ENCODE results near the gene SLC17A9. TPM values are rescaled to one million over a fixed set of nuclear protein-coding genes. Genes with fewer than 3 reads are reported as not detected.

SLC17A9 gene
- total RNA-seq, 2 experiments from 2014 or later = 4.7 to 5.8 TPM

DNA sequence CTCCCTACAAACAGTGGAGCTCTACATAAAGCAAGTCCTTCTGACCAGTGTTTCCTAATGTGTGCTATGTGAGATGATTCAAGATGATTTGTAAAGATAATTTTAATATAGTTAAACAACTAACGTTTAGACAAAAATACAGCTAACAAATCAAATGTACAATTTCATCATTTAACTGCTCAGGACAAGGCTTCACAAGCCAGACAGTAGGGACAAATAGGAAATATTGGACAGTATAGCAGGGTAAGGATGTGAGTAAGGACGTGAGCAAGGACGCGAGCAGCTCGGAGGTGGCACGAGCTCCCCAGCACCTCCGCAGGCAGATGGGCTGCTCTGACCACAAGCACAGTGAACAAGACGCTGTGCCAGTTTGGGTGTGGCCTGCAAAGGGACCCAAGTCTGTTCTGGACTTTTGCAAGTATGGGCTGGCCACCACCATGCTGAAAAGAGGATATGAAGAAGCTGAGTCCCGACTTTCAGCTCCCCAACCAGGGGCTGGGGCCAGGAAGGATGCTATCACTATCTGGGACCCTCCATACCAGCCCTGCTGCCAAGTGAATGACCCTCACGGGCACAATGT, 40.7 kb upstream of the SLC17A9 start:
- Mint-ChIP-seq H3K27me3 (no peaks in the 10 kb centered on the region), H3K4me3 (no peak overlapping the region), H3K36me3 (ENCODE audit: low read depth) (peaks cover 64% of the 10 kb centered on the region), H3K27ac (no peak overlapping the region), H3K9me3 (no peaks in the 10 kb centered on the region), H3K4me1 (peaks cover 38% of the 10 kb centered on the region)
- ChIA-PET POLR2A (interaction anchor here (0.8 to 11.2 kb wide), 3 partner anchors 9 to 23 kb away, joined by 3 to 64 read pairs (median 3); partner anchors contain the start of gene DIDO1), CTCF (interaction anchor here (6.4 kb wide), 1 partner anchor 10 kb away, joined by 54 read pairs; no protein-coding TSS in a partner anchor)
- no peak for DNase-seq

DNA sequence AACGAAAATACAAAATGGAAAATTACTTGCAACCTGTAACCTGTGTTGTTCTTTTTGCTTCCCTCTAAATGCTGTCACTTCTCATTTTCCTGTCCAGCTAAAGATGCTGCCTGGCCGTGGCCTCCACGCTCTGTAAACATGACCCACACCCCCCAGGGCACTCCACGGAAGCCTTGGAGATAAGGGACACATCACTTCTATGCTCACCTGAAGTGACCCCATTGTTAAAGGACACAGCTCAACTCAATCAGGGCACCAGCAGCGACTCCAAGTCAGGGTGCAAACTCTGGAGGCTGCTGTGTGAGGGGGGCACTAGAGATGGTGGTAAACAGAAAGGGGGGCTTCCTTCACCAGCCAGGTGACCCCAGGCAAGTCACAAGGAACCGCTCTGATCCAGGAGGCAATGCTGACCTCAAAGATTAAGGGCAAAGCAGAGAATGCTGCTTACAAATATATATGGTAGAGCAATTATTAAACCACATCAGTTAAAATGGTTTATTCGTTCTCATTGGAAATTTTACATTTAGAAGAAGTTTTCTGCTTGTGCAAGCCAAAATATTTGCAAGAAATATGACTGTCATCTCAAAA, 39.4 kb upstream of the SLC17A9 start:
- Mint-ChIP-seq H3K27me3 (no peaks in the 10 kb centered on the region), H3K36me3 (ENCODE audit: low read depth) (peaks cover 55% of the 10 kb centered on the region), H3K27ac (no peak overlapping the region), H3K4me3 (no peak overlapping the region), H3K9me3 (no peaks in the 10 kb centered on the region), H3K4me1 (peaks cover 49% of the 10 kb centered on the region)
- POLR2A ChIA-PET = interaction anchor here (9.6 to 11.2 kb wide), 2 partner anchors 12 to 13 kb away, joined by 64 to 88 read pairs; partner anchors contain the start of gene DIDO1
- CTCF ChIA-PET = interaction anchor here (0.7 to 6.4 kb wide), 2 partner anchors 12 to 569 kb away, joined by 3 to 54 read pairs; no protein-coding TSS in a partner anchor
- DNase-seq = no peak

DNA sequence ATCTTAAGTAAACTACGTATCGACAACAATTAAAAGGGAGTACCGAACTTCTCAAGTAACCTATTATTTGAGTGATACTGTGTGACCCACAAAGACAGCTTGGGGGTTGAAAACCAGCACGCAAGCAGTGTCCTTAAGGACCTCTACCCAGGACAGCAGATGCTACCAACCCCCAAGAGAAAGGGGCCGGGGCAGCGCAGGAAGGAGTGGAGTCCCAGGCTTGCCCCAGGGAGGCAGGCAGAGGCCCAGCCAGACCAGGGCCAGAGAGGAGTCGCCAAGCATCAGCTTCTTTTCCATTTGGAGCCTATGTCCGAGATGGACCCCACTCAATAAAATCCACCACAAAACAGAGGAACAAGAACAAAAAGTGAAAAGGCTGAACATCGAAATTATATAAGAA, 38.1 kb upstream of the SLC17A9 start:
- Mint-ChIP-seq H3K27me3 (no peaks in the 10 kb centered on the region), H3K4me3 (no peak overlapping the region), H3K4me1 (peaks cover 60% of the 10 kb centered on the region), H3K9me3 (no peaks in the 10 kb centered on the region), H3K36me3 (ENCODE audit: low read depth) (peaks cover 46% of the 10 kb centered on the region), H3K27ac (no peak overlapping the region)
- ChIA-PET CTCF (interaction anchor here (0.8 to 6.4 kb wide), 3 partner anchors 13 to 58 kb away, joined by 3 to 54 read pairs (median 4); partner anchors contain the start of gene GID8), POLR2A (interaction anchor here (1.1 to 11.2 kb wide), 3 partner anchors 12 to 22 kb away, joined by 4 to 88 read pairs (median 64); partner anchors contain the start of gene DIDO1)
- DNase-seq = no peak

GRCh38 chr20:62914970-62915457, 37.5 kb upstream of the SLC17A9 start:
- Mint-ChIP-seq H3K27me3 (no peaks in the 10 kb centered on the region), H3K27ac (peak overlapping the region; percentile 40), H3K4me1 (peaks cover 62% of the 10 kb centered on the region), H3K4me3 (no peak overlapping the region), H3K36me3 (ENCODE audit: low read depth) (peaks cover 40% of the 10 kb centered on the region), H3K9me3 (no peaks in the 10 kb centered on the region)
- ChIA-PET POLR2A (interaction anchor here (9.6 to 11.2 kb wide), 2 partner anchors 11 to 14 kb away, joined by 64 to 88 read pairs; partner anchors contain the start of gene DIDO1), CTCF (interaction anchor here (6.4 to 7.0 kb wide), 2 partner anchors 7 to 13 kb away, joined by 54 to 58 read pairs; no protein-coding TSS in a partner anchor)
- no peak for DNase-seq

- H3K4me3 Mint-ChIP-seq = no peak overlapping the region
- POLR2A ChIA-PET = interaction anchor here (1.4 to 13.7 kb wide), 4 partner anchors 9 to 20 kb away, joined by 4 to 230 read pairs (median 76); partner anchors contain the start of genes DIDO1 and GID8
- no peak for DNase-seq
- peak overlapping the region; percentile 69 for H3K27ac Mint-ChIP-seq
- peaks cover 30% of the 10 kb centered on the region for H3K36me3 Mint-ChIP-seq (ENCODE audit: low read depth)
- H3K9me3 Mint-ChIP-seq = no peaks in the 10 kb centered on the region
- H3K27me3 Mint-ChIP-seq = no peaks in the 10 kb centered on the region
- H3K4me1 Mint-ChIP-seq = peaks cover 68% of the 10 kb centered on the region
- CTCF ChIA-PET = interaction anchor here (0.6 to 7.0 kb wide), 7 partner anchors 9 to 55 kb away, joined by 3 to 58 read pairs (median 7); partner anchors contain the start of gene GID8
Measured at GRCh38 chr20:62916703-62917476, 35.6 kb upstream of the SLC17A9 start.

- POLR2A ChIA-PET = interaction anchor here (0.8 to 13.7 kb wide), 12 partner anchors 9 to 266 kb away, joined by 3 to 230 read pairs (median 4); partner anchors contain the start of genes DIDO1 and GID8
- Mint-ChIP-seq H3K9me3 (no peaks in the 10 kb centered on the region), H3K36me3 (ENCODE audit: low read depth) (peaks cover 28% of the 10 kb centered on the region), H3K27ac (peak overlapping the region; percentile 92), H3K4me1 (peaks cover 77% of the 10 kb centered on the region), H3K4me3 (peak overlapping the region; percentile 66), H3K27me3 (no peaks in the 10 kb centered on the region)
- DNase-seq = no peak
- CTCF ChIA-PET = interaction anchor here (0.6 to 7.0 kb wide), 9 partner anchors 10 to 46 kb away, joined by 3 to 58 read pairs (median 7); partner anchors contain the start of gene GID8
Measured at GRCh38 chr20:62917720-62918119, 34.8 kb upstream of the SLC17A9 start.

DNA sequence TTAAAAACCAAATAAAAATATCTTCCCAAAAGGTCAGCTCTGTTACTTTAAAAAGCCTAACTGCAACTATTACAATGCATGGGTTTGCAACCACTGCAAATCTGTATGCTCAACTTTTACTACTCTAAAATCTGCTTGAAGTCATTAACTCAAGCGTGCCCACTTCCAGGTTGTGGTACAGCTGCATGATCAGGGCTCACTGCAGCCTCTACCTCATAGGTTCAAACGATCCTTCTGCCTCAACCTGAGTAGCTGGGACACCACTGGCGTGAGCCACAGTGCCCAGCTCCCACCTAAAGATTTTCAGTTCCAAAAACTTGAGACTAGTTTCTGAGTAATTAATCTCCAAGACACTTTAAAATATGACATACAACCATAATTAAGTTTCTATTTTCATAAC, 34.4 kb upstream of the SLC17A9 start:
- H3K36me3 Mint-ChIP-seq (ENCODE audit: low read depth) = peaks cover 26% of the 10 kb centered on the region
- H3K4me1 Mint-ChIP-seq = peaks cover 80% of the 10 kb centered on the region
- H3K4me3 Mint-ChIP-seq = peak overlapping the region; percentile 66
- ChIA-PET CTCF (interaction anchor here (0.7 to 7.0 kb wide), 11 partner anchors 10 to 63 kb away, joined by 3 to 58 read pairs (median 7); partner anchors contain the start of gene GID8), POLR2A (interaction anchor here (0.8 to 13.7 kb wide), 14 partner anchors 8 to 267 kb away, joined by 3 to 230 read pairs (median 5); partner anchors contain the start of genes DIDO1, GID8, SLC17A9 and TCFL5)
- no peaks in the 10 kb centered on the region for H3K9me3 Mint-ChIP-seq
- H3K27me3 Mint-ChIP-seq = no peaks in the 10 kb centered on the region
- peak; percentile 72 for DNase-seq
- peak overlapping the region; percentile 92 for H3K27ac Mint-ChIP-seq

DNA sequence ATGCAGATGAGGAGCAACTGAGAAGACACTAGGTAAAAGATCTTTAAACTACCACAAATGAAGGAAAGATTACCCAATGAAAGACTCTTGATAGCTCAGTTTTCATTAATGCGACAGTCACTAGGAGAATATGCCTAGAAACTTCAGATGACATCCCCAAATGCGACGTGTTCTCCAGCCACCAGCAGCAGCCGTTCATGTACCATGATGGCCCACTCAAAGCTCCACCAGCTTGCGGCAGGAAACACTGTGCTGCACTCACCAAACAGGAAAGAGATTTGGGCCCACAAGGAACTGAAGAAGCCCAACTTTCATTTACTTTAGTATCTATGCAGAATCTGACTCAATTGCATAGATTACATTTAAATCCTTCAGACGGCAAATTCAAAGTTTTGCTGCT, 33.7 kb upstream of the SLC17A9 start:
- H3K27ac Mint-ChIP-seq = peak overlapping the region; percentile 92
- peak overlapping the region; percentile 66 for H3K4me3 Mint-ChIP-seq
- no peaks in the 10 kb centered on the region for H3K9me3 Mint-ChIP-seq
- CTCF ChIA-PET = interaction anchor here (0.7 to 7.0 kb wide), 12 partner anchors 9 to 90 kb away, joined by 3 to 58 read pairs (median 6); partner anchors contain the start of gene GID8
- H3K4me1 Mint-ChIP-seq = peaks cover 86% of the 10 kb centered on the region
- H3K27me3 Mint-ChIP-seq = no peaks in the 10 kb centered on the region
- DNase-seq = peak; percentile 75
- POLR2A ChIA-PET = interaction anchor here (0.7 to 13.7 kb wide), 12 partner anchors 8 to 302 kb away, joined by 3 to 230 read pairs (median 6); partner anchors contain the start of genes DIDO1, GID8, SLC17A9 and TCFL5
- H3K36me3 Mint-ChIP-seq (ENCODE audit: low read depth) = peaks cover 22% of the 10 kb centered on the region

DNA sequence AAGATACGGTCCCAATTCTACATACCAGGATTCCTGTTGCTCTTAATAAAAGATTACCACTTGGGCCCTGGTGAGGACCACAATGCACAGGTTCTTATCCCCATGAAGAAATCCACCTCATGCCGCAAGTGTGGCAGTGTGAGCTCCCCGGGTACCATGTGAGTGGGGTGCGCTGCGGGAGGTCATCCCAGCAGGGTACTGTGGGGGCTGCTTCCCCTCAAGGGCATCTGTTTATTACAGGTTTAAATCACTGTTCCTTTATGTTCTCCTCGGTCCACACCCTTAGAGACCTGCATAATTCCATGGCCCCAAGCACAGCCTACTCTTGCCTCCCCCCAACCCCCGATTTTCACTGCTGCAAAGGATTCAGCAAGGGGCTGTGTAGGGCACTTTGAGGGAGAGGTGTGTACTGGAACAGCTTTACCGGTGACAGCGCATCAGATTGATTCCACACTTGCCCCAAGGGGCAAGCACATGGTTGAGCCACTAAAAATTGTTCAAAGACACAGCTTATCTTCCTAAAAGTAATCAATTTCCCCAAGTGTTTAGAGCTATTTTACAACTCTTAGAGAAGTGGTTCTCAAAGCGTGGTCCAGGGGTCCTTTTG, 32.4 kb upstream of the SLC17A9 start:
- POLR2A ChIA-PET = interaction anchor here (0.8 to 13.7 kb wide), 7 partner anchors 6 to 59 kb away, joined by 3 to 230 read pairs (median 5); partner anchors contain the start of genes DIDO1, GID8, SLC17A9 and TCFL5
- Mint-ChIP-seq H3K27ac (peak overlapping the region; percentile 92), H3K4me1 (peaks cover 91% of the 10 kb centered on the region), H3K9me3 (no peaks in the 10 kb centered on the region), H3K36me3 (ENCODE audit: low read depth) (peaks cover 28% of the 10 kb centered on the region), H3K4me3 (peak overlapping the region; percentile 66), H3K27me3 (no peaks in the 10 kb centered on the region)
- no peak for DNase-seq
- CTCF ChIA-PET = interaction anchor here (1.1 to 7.0 kb wide), 6 partner anchors 12 to 25 kb away, joined by 3 to 58 read pairs (median 13); partner anchors contain the start of gene GID8

GRCh38 chr20:62921119-62921687, 31.3 kb upstream of the SLC17A9 start:
- H3K4me1 Mint-ChIP-seq = peaks cover 83% of the 10 kb centered on the region
- H3K27me3 Mint-ChIP-seq = no peaks in the 10 kb centered on the region
- ChIA-PET POLR2A (interaction anchor here (0.8 to 13.7 kb wide), 6 partner anchors 9 to 23 kb away, joined by 3 to 230 read pairs (median 3); partner anchors contain the start of gene GID8), CTCF (interaction anchor here (0.7 to 7.0 kb wide), 6 partner anchors 13 to 26 kb away, joined by 3 to 58 read pairs (median 10); partner anchors contain the start of gene GID8)
- no peaks in the 10 kb centered on the region for H3K9me3 Mint-ChIP-seq
- peak overlapping the region; percentile 81 for H3K27ac Mint-ChIP-seq
- DNase-seq = peak; percentile 71
- peak overlapping the region; percentile 58 for H3K4me3 Mint-ChIP-seq
- peaks cover 33% of the 10 kb centered on the region for H3K36me3 Mint-ChIP-seq (ENCODE audit: low read depth)

DNA sequence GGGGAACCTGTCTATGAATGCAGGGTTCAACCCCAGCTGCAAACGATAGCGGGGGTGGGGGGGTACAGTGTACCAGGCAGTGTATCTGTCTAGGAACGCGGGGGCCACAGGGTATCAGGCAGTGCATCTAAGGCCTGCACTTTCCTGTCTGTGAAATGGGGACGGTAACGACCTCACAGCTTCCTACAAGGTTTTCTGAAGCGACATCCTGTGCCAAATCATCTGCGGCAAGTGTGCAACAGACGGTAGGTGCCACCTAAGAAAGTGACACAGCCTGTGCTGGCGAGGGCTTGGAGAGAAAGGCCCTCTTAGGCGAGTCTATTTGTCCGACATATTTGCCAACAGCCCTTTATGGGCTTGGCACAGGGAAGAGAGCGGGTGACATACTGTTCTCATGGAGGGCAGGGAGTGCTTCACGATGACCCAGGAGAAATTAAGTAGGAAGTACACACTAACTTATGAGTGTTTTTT, 30.0 kb upstream of the SLC17A9 start:
- Mint-ChIP-seq H3K27ac (peak overlapping the region; percentile 97), H3K9me3 (no peaks in the 10 kb centered on the region), H3K27me3 (no peaks in the 10 kb centered on the region), H3K4me1 (peaks cover 82% of the 10 kb centered on the region), H3K4me3 (peak overlapping the region; percentile 70), H3K36me3 (ENCODE audit: low read depth) (peaks cover 30% of the 10 kb centered on the region)
- peak; percentile 72 for DNase-seq
- ChIA-PET CTCF (interaction anchor here (2.3 kb wide), 1 partner anchor 14 kb away, joined by 14 read pairs; the partner anchor contains the start of gene GID8), POLR2A (interaction anchor here (9.6 to 13.7 kb wide), 2 partner anchors 14 to 22 kb away, joined by 88 to 230 read pairs; partner anchors contain the start of gene GID8)
